H1 (cell line): Measurements from ENCODE around the gene FCHSD1. TPM values are rescaled to one million over a fixed set of nuclear protein-coding genes. Genes with fewer than 3 reads are reported as not detected.

Source experiments
- CTCF ChIA-PET: fragments of 300-600 bp; sonication (Branson Sonifier 250); formaldehyde crosslinking; loops from one replicate; lab custom pipeline; 2021; ENCODE audit not compliant: partially characterized antibody; lab: Charles Lee
- POLR2A ChIA-PET: fragments of 300-600 bp; sonication (Branson Sonifier 250); formaldehyde crosslinking; loops from one replicate; lab custom pipeline; 2021; ENCODE audit warnings: inconsistent platforms; ENCODE audit not compliant: partially characterized antibody; lab: Charles Lee
- DNase-seq, 2 experiments: peaks; one replicate each; pipeline versions ENCODE4 v3.0.0 to v3.0.0-alpha.2; 2010 to 2022; ENCODE audit warnings: low spot score in 2 of 2, low read depth in 1 of 2, mixed read lengths in 1 of 2
- FAIRE-seq: peaks from 2 replicates; lab custom pipeline; 2011; peaks lifted over from hg19 to GRCh38; lab: Jason Lieb, UNC
- H2AFZ ChIP-seq: 2 replicates; pipeline ENCODE4 v1.8.1; 2012; ENCODE audit warnings: low read length, inconsistent platforms
- H2AK5ac ChIP-seq: 2 replicates; pipeline ENCODE4 v1.6.1; 2013; ENCODE audit warnings: low read depth, low read length
- H2BK120ac ChIP-seq: replicated peaks from 2 replicates; pipeline ENCODE3; 2013; ENCODE audit warnings: low read depth, low read length, inconsistent platforms
- H2BK12ac ChIP-seq: 2 replicates; pipeline ENCODE4 v1.6.1; 2013; ENCODE audit warnings: low read depth, low read length
- H2BK15ac ChIP-seq: 2 replicates; pipeline ENCODE4 v1.6.1; 2013; ENCODE audit warnings: low read length
- H2BK20ac ChIP-seq: 2 replicates; pipeline ENCODE4 v1.6.1; 2013; ENCODE audit warnings: low read length
- H2BK5ac ChIP-seq: 2 replicates; pipeline ENCODE4 v1.6.1; 2013; ENCODE audit warnings: low read depth, low read length
- H3K14ac ChIP-seq: 2 replicates; pipeline ENCODE4 v1.6.1; 2013; ENCODE audit warnings: inconsistent platforms; ENCODE audit not compliant: insufficient read length
- H3K18ac ChIP-seq: 2 replicates; pipeline ENCODE4 v1.6.1; 2013; ENCODE audit warnings: low read length; ENCODE audit errors: extremely low read depth
- H3K23ac ChIP-seq: 2 replicates; pipeline ENCODE4 v1.6.1; 2013; ENCODE audit warnings: inconsistent platforms; ENCODE audit not compliant: insufficient read length
- H3K23me2 ChIP-seq: 2 replicates; pipeline ENCODE4 v1.6.1; 2013; ENCODE audit warnings: low read depth, low read length
- H3K27ac ChIP-seq: 2 replicates; pipeline ENCODE4 v1.6.1; 2011; ENCODE audit warnings: low read depth, low read length, inconsistent platforms
- H3K27me3 ChIP-seq, 4 experiments: replicated peaks in 1 of 4; 1 replicate in 1 of 4; 2 replicates in 3 of 4; pipeline versions ENCODE4 v1.6.1 to v1.8.1; 2011 to 2013; ENCODE audit warnings: low read length in 3 of 4, mild to moderate bottlenecking in 3 of 4, inconsistent platforms in 2 of 4, mixed read lengths in 2 of 4, moderate library complexity in 1 of 4; ENCODE audit not compliant: control insufficient read depth in 3 of 4, insufficient read depth in 3 of 4; ENCODE audit errors: extremely low read depth in 1 of 4
- H3K36me3 ChIP-seq, 4 experiments: 2 replicates each; pipeline versions ENCODE4 v1.6.1 to v1.8.1; 2011 to 2013; ENCODE audit warnings: mild to moderate bottlenecking in 4 of 4, low read length in 3 of 4, moderate library complexity in 2 of 4, control low read depth in 1 of 4, inconsistent platforms in 1 of 4; ENCODE audit not compliant: insufficient read depth in 4 of 4, control insufficient read depth in 2 of 4
- H3K4ac ChIP-seq: replicated peaks from 2 replicates; pipeline ENCODE3; 2013; ENCODE audit warnings: low read length, low read depth, mixed read lengths, inconsistent platforms; ENCODE audit not compliant: insufficient read length
- H3K4me1 ChIP-seq, 4 experiments: replicated peaks in 1 of 4; 1 replicate in 1 of 4; 2 replicates in 3 of 4; pipeline versions ENCODE4 v1.6.1 to v1.8.1; 2011 to 2013; ENCODE audit warnings: low read length in 3 of 4, inconsistent platforms in 2 of 4, mixed read lengths in 1 of 4; ENCODE audit not compliant: insufficient read depth in 4 of 4, control insufficient read depth in 3 of 4
- H3K4me2 ChIP-seq, 2 experiments: 2 replicates each; pipeline versions ENCODE4 v1.6.1 to v1.8.1; 2011 to 2013; ENCODE audit warnings: low read depth in 2 of 2, low read length in 2 of 2, control low read depth in 1 of 2, inconsistent platforms in 1 of 2, mild to moderate bottlenecking in 1 of 2; ENCODE audit not compliant: insufficient read depth in 1 of 2
- H3K4me3 ChIP-seq, 4 experiments: fragments of 200-600, 300-600 bp in 1 of 4; sonication (generic), shearing (Covaris generic), sonication (Bioruptor Twin) in 1 of 4; 2 replicates each; pipeline versions ENCODE4 v1.5.1 to v1.8.1; 2011 to 2016; ENCODE audit warnings: low read length in 4 of 4, low read depth in 3 of 4, control low read depth in 2 of 4, inconsistent platforms in 2 of 4, mild to moderate bottlenecking in 2 of 4, mixed read lengths in 1 of 4, moderate library complexity in 1 of 4; ENCODE audit not compliant: insufficient read depth in 2 of 4; ENCODE audit errors: extremely low read depth in 1 of 4
- H3K56ac ChIP-seq: replicated peaks from 2 replicates; pipeline ENCODE3; 2013; ENCODE audit warnings: low read depth, mild to moderate bottlenecking, mixed read lengths, low read length, inconsistent platforms; ENCODE audit not compliant: insufficient read length
- H3K79me1 ChIP-seq: 2 replicates; pipeline ENCODE4 v1.6.1; 2013; ENCODE audit warnings: low read depth, low read length, control low read depth
- H3K79me2 ChIP-seq, 2 experiments: 2 replicates each; pipeline versions ENCODE4 v1.6.1 to v1.8.1; 2012 to 2013; ENCODE audit warnings: low read length in 2 of 2, mild to moderate bottlenecking in 2 of 2, inconsistent platforms in 1 of 2; ENCODE audit not compliant: insufficient read depth in 2 of 2, control insufficient read depth in 1 of 2
- H3K9ac ChIP-seq, 4 experiments: replicated peaks in 1 of 4; 1 replicate in 1 of 4; 2 replicates in 3 of 4; pipeline versions ENCODE4 v1.6.1 to v1.8.1; 2011 to 2013; ENCODE audit warnings: low read depth in 3 of 4, low read length in 3 of 4, control low read depth in 2 of 4, mild to moderate bottlenecking in 2 of 4, moderate library complexity in 2 of 4, inconsistent platforms in 1 of 4; ENCODE audit errors: extremely low read depth in 1 of 4
- H3K9me3 ChIP-seq, 2 experiments: 2 replicates each; pipeline versions ENCODE4 v1.6.1 to v1.8.1; 2012 to 2013; ENCODE audit warnings: mild to moderate bottlenecking in 2 of 2, moderate library complexity in 2 of 2, control low read depth in 1 of 2, inconsistent platforms in 1 of 2, low read depth in 1 of 2, low read length in 1 of 2, mixed read lengths in 1 of 2; ENCODE audit not compliant: insufficient read depth in 2 of 2
- H4K20me1 ChIP-seq, 2 experiments: replicated peaks in 1 of 2; 2 replicates each; pipeline versions ENCODE3 to v1.8.1; 2011 to 2013; ENCODE audit warnings: inconsistent platforms in 2 of 2, low read length in 2 of 2, mild to moderate bottlenecking in 1 of 2; ENCODE audit not compliant: insufficient read depth in 2 of 2, control insufficient read depth in 1 of 2
- H4K5ac ChIP-seq: 2 replicates; pipeline ENCODE4 v1.6.1; 2013; ENCODE audit warnings: low read length, low read depth, mixed read lengths, inconsistent platforms; ENCODE audit not compliant: insufficient read length
- H4K8ac ChIP-seq: 2 replicates; pipeline ENCODE4 v1.8.0; 2013; ENCODE audit warnings: mild to moderate bottlenecking, moderate library complexity, low read length, inconsistent platforms; ENCODE audit not compliant: insufficient read depth; ENCODE audit errors: extremely low read depth
- H4K91ac ChIP-seq: replicated peaks from 2 replicates; pipeline ENCODE3; 2013; ENCODE audit warnings: low read length, mixed read lengths, inconsistent platforms; ENCODE audit not compliant: insufficient read length
- CTBP2 ChIP-seq: IDR thresholded peaks from 2 replicates; pipeline ENCODE4 v1.7.0; 2011; ENCODE audit warnings: borderline replicate concordance, mild to moderate bottlenecking, moderate library complexity, mixed read lengths, low read length; ENCODE audit not compliant: insufficient read depth, insufficient read length
- POLR2AphosphoS5 ChIP-seq: IDR thresholded peaks from 2 replicates; pipeline ENCODE4 v1.6.1; 2011; ENCODE audit warnings: low read depth, low read length
- RFX5 ChIP-seq: IDR thresholded peaks from 2 replicates; pipeline ENCODE4 v1.6.1; 2011; ENCODE audit warnings: low read depth, low read length, improper control_type of control experiment, borderline replicate concordance
- RXRA ChIP-seq: IDR thresholded peaks from 2 replicates; pipeline ENCODE4 v1.6.1; 2011; ENCODE audit warnings: low read depth, mild to moderate bottlenecking, low read length, moderate library complexity; ENCODE audit not compliant: insufficient read depth
- SAP30 ChIP-seq: fragments of 300-600 bp; sonication (generic); IDR thresholded peaks from 2 replicates; pipeline ENCODE4 v1.7.1; 2012; ENCODE audit warnings: low read length, moderate library complexity, mild to moderate bottlenecking, inconsistent platforms; ENCODE audit not compliant: insufficient read depth, insufficient replicate concordance
- SP1 ChIP-seq: IDR thresholded peaks from 2 replicates; pipeline ENCODE4 v1.6.1; 2011; ENCODE audit warnings: low read depth, low read length
- WGBS, 2 experiments: shearing (Covaris generic) in 1 of 2; methylation state at CpG; one replicate each; pipeline versions ENCODE4 v1.1.6 to v1.1.7; 2013 to 2015; ENCODE audit warnings: low lambda C conversion rate in 2 of 2, mixed read lengths in 2 of 2, inconsistent platforms in 1 of 2, low coverage in 1 of 2, missing lambda C conversion rate in 1 of 2; ENCODE audit not compliant: insufficient replicate concordance in 2 of 2, insufficient coverage in 1 of 2, insufficient read length in 1 of 2; ENCODE audit errors: extremely low coverage in 1 of 2, missing lambda C conversion rate in 1 of 2; 5-methylcytosine and 5-hydroxymethylcytosine counted together
- polyA plus RNA-seq, 7 experiments: library from polyadenylated mRNA; depleted of rRNA in 3 of 7; stranded (reverse) in 5 of 7; unstranded in 2 of 7; fragments of >200 nt in 5 of 7; fragments of 200-250 nt in 2 of 7; gene quantifications; 1 replicate in 5 of 7; 2 replicates in 1 of 7; 4 replicates in 1 of 7; pipeline versions ENCODE4 v1.2.1 to v1.2.3, GENCODE V29; 2011 to 2013; ENCODE audit warnings: missing spikeins in 2 of 7, mixed read lengths in 2 of 7
- total RNA-seq: library from RNA; stranded (reverse); fragmentation: NEBNext Ultra II Directional; extraction: Animal tissue kit (Norgen Biotek cat#: 25700); gene quantifications from 2 replicates; pipeline ENCODE4 v1.2.1, GENCODE V29; 2021

The FCHSD1 gene
- total and polyA plus RNA-seq, 2 of the 8 experiments (the other 6 are each of a cell fraction or from before 2014, with no cell fraction given), result 22.0 to 30.1 TPM

DNA sequence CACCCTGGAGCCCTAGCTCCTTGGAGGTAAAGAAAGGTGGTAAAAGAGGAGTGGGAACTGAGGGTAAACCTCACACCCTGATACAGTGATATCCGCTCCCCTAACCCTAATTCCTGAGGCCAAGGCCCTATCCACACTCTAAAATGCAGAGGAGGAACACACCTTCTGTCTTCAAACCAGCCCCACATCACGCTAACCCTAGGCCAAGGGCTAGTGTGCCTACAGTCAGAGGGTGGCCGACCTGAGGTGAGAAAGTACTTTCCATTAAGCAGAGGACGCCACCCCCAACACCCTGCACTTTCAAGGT is 15.2 kb downstream of the FCHSD1 start:
- 15% methylated on average over 4 of the region's 4 CpGs; no CpG with 5 or more reads in 1 of the 2 experiments for WGBS, 2 experiments
- Histone ChIP-seq H3K4me1 (peaks cover 0 to 5% (median 3%) of the 10 kb centered on the region in 4 experiments; a peak in 5 of 7 replicates), H3K14ac (no peak overlapping the region), H3K36me3 (peaks cover 0 to 14% (median under 1%) of the 10 kb centered on the region in 4 experiments; a peak in 2 of 8 replicates), H3K9ac (peak overlapping the region in 3 of 4 experiments; percentile 49 to 88 (median 85); a peak in 5 of 7 replicates), H4K5ac (no peak overlapping the region), H2AK5ac (no peak overlapping the region), H3K9me3 (no peaks in the 10 kb centered on the region), H2BK15ac (no peak overlapping the region), H3K79me1 (peaks cover 12% of the 10 kb centered on the region), H3K4ac (no peak overlapping the region), H3K18ac (peak overlapping the region; percentile 34; the same call in 1 of the 2 replicates), H2BK120ac (no peak overlapping the region), H2BK20ac (no peak overlapping the region), H3K79me2 (peaks cover 10 to 42% of the 10 kb centered on the region in 2 experiments), H3K27ac (peak overlapping the region; percentile 86), H2BK12ac (peak overlapping the region; percentile 61; the same call in 1 of the 2 replicates), H3K4me3 (peak overlapping the region; percentile 84 to 99 (median 98)), H4K91ac (no peak overlapping the region), H4K20me1 (peaks cover 4 to 13% of the 10 kb centered on the region in 2 experiments), H2BK5ac (peak overlapping the region; percentile 88; the same call in 1 of the 2 replicates), H3K23ac (no peak overlapping the region), H3K56ac (no peak overlapping the region), H3K23me2 (peaks cover 14% of the 10 kb centered on the region), H2AFZ (no peak overlapping the region), H3K27me3 (peaks cover 0 to 4% (median 0%) of the 10 kb centered on the region in 4 experiments; a peak in 1 of 7 replicates), H3K4me2 (peak overlapping the region; percentile 90 to 97), H4K8ac (no peak overlapping the region)
- POLR2A ChIA-PET, result interaction anchor here (0.6 to 6.8 kb wide), 11 partner anchors 9 to 309 kb away, joined by 3 to 96 read pairs (median 4); partner anchors contain the start of genes DIAPH1 and FCHSD1
- CTCF ChIA-PET, result interaction anchor here (0.7 to 10.3 kb wide), 11 partner anchors 9 to 333 kb away, joined by 3 to 117 read pairs (median 3); partner anchors contain the start of genes DIAPH1, FCHSD1 and RNF14
- FAIRE-seq (no peak), DNase-seq (no peak)
- no peak for TF ChIP-seq SAP30
- no peak for TF ChIP-seq POLR2AphosphoS5
- TF ChIP-seq CTBP2, result no peak
- TF ChIP-seq RFX5, result no peak
- no peak for TF ChIP-seq SP1
- no peak for TF ChIP-seq RXRA
